Dendritic cell treated with granulocyte-macrophage colony-stimulating factor and Interleukin-4, amounts not matched to agents 40 ng/mL and 50 ng/mL, for 4 days (primary cell): ENCODE data around the gene CACUL1.
"Not testable (repeated sequence)": the region's sequence is repeated elsewhere in the genome, so short reads cannot be mapped to it uniquely, and the experiment has no call there.

ENCODE experiments used
- H3K27ac Mint-ChIP-seq: one replicate; pipeline ENCODE4 v1.8.0; 2022; ENCODE audit warnings: mild to moderate bottlenecking, mixed read lengths
- H3K27me3 Mint-ChIP-seq: one replicate; pipeline ENCODE4 v1.8.0; 2022; ENCODE audit warnings: mild to moderate bottlenecking, mixed read lengths
- H3K36me3 Mint-ChIP-seq: one replicate; pipeline ENCODE4 v1.8.0; 2022; ENCODE audit warnings: low read depth, mixed read lengths
- H3K4me1 Mint-ChIP-seq: one replicate; pipeline ENCODE4 v1.8.0; 2022; ENCODE audit warnings: low read depth, mixed read lengths
- H3K4me3 Mint-ChIP-seq: one replicate; pipeline ENCODE4 v1.8.0; 2022; ENCODE audit warnings: mild to moderate bottlenecking, moderate library complexity, mixed read lengths
- H3K9me3 Mint-ChIP-seq: one replicate; pipeline ENCODE4 v1.8.0; 2022; ENCODE audit warnings: mixed read lengths
- intact Hi-C: fragments of 100-400 bp; cut with micrococcal nuclease; formaldehyde crosslinking; loops from one replicate; pipeline ENCODE4 v1.15.0; 2022

Gene CACUL1

GRCh38 chr10:118758449-118758848 lies 3.7 kb upstream of the CACUL1 start:
- H3K27ac Mint-ChIP-seq, result no peak overlapping the region
- no peaks in the 10 kb centered on the region for H3K9me3 Mint-ChIP-seq
- H3K4me3 Mint-ChIP-seq, result no peak overlapping the region
- H3K36me3 Mint-ChIP-seq, result peaks cover 14% of the 10 kb centered on the region
- intact Hi-C loops, result no loop called here
- peaks cover 19% of the 10 kb centered on the region for H3K4me1 Mint-ChIP-seq
- H3K27me3 Mint-ChIP-seq, result peaks cover 15% of the 10 kb centered on the region

- H3K4me3 Mint-ChIP-seq, result peak overlapping the region; percentile 99
- peaks cover 20% of the 10 kb centered on the region for H3K36me3 Mint-ChIP-seq
- intact Hi-C loops, result loop anchor here (2.0 kb wide), 1 partner anchor 25 kb away; no protein-coding TSS in a partner anchor
- H3K27ac Mint-ChIP-seq, result peak overlapping the region; percentile 92
- H3K9me3 Mint-ChIP-seq, result no peaks in the 10 kb centered on the region
- H3K4me1 Mint-ChIP-seq, result peaks cover 47% of the 10 kb centered on the region
- H3K27me3 Mint-ChIP-seq, result peaks cover 15% of the 10 kb centered on the region
These were observed 578 bp downstream of the CACUL1 start for GRCh38 chr10:118754229-118754555.

- H3K4me3 Mint-ChIP-seq, result peak overlapping the region; percentile 99
- H3K27ac Mint-ChIP-seq, result peak overlapping the region; percentile 92
- peaks cover 25% of the 10 kb centered on the region for H3K36me3 Mint-ChIP-seq
- intact Hi-C loops, result loop anchor here (2.0 kb wide), 1 partner anchor 25 kb away; no protein-coding TSS in a partner anchor
- peaks cover 15% of the 10 kb centered on the region for H3K27me3 Mint-ChIP-seq
- no peaks in the 10 kb centered on the region for H3K9me3 Mint-ChIP-seq
- H3K4me1 Mint-ChIP-seq, result peaks cover 51% of the 10 kb centered on the region
These were observed 1.2 kb downstream of the CACUL1 start for GRCh38 chr10:118753331-118754228.

GRCh38 chr10:118752409-118752808 lies 2.4 kb downstream of the CACUL1 start:
- peaks cover 14% of the 10 kb centered on the region for H3K27me3 Mint-ChIP-seq
- H3K4me1 Mint-ChIP-seq, result peaks cover 60% of the 10 kb centered on the region
- H3K36me3 Mint-ChIP-seq, result peaks cover 36% of the 10 kb centered on the region
- intact Hi-C loops, result no loop called here
- no peak overlapping the region for H3K4me3 Mint-ChIP-seq
- H3K9me3 Mint-ChIP-seq, result no peaks in the 10 kb centered on the region
- no peak overlapping the region for H3K27ac Mint-ChIP-seq

GRCh38 chr10:118751265-118751664 lies 3.5 kb downstream of the CACUL1 start:
- no peaks in the 10 kb centered on the region for H3K9me3 Mint-ChIP-seq
- no peak overlapping the region for H3K27ac Mint-ChIP-seq
- intact Hi-C loops, result no loop called here
- H3K36me3 Mint-ChIP-seq, result peaks cover 43% of the 10 kb centered on the region
- H3K4me1 Mint-ChIP-seq, result peaks cover 68% of the 10 kb centered on the region
- H3K27me3 Mint-ChIP-seq, result peaks cover 9% of the 10 kb centered on the region
- H3K4me3 Mint-ChIP-seq, result no peak overlapping the region

- intact Hi-C loops, result no loop called here
- Mint-ChIP-seq H3K4me1 (peaks cover 74% of the 10 kb centered on the region), H3K27ac (no peak overlapping the region), H3K4me3 (no peak overlapping the region), H3K27me3 (no peaks in the 10 kb centered on the region), H3K9me3 (no peaks in the 10 kb centered on the region), H3K36me3 (peaks cover 28% of the 10 kb centered on the region)
These were observed 6.7 kb downstream of the CACUL1 start for GRCh38 chr10:118748041-118748440.

GRCh38 chr10:118746246-118746645 lies 8.5 kb downstream of the CACUL1 start:
- Mint-ChIP-seq H3K27ac (no peak overlapping the region), H3K27me3 (no peaks in the 10 kb centered on the region), H3K36me3 (peaks cover 23% of the 10 kb centered on the region), H3K4me1 (peaks cover 81% of the 10 kb centered on the region), H3K9me3 (no peaks in the 10 kb centered on the region), H3K4me3 (no peak overlapping the region)
- intact Hi-C loops, result no loop called here

- Mint-ChIP-seq H3K4me1 (peaks cover 78% of the 10 kb centered on the region), H3K36me3 (peaks cover 23% of the 10 kb centered on the region), H3K4me3 (no peak overlapping the region), H3K27ac (peak overlapping the region; percentile 13), H3K9me3 (no peaks in the 10 kb centered on the region), H3K27me3 (no peaks in the 10 kb centered on the region)
- intact Hi-C loops, result no loop called here
These were observed 9.7 kb downstream of the CACUL1 start for GRCh38 chr10:118745056-118745455.

GRCh38 chr10:118744346-118744918 lies 10.3 kb downstream of the CACUL1 start:
- intact Hi-C loops, H3K27ac Mint-ChIP-seq, H3K9me3 Mint-ChIP-seq, H3K4me3 Mint-ChIP-seq, H3K27me3 Mint-ChIP-seq: not testable (repeated sequence)
- H3K4me1 Mint-ChIP-seq, result peaks cover 78% of the 10 kb centered on the region
- H3K36me3 Mint-ChIP-seq, result peaks cover 23% of the 10 kb centered on the region

GRCh38 chr10:118742782-118743181 lies 12.0 kb downstream of the CACUL1 start:
- no peaks in the 10 kb centered on the region for H3K9me3 Mint-ChIP-seq
- H3K4me1 Mint-ChIP-seq, result peaks cover 83% of the 10 kb centered on the region
- H3K36me3 Mint-ChIP-seq, result peaks cover 10% of the 10 kb centered on the region
- H3K27ac Mint-ChIP-seq, result peak overlapping the region; percentile 18
- no peaks in the 10 kb centered on the region for H3K27me3 Mint-ChIP-seq
- no peak overlapping the region for H3K4me3 Mint-ChIP-seq
- intact Hi-C loops, result no loop called here

- intact Hi-C loops, result no loop called here
- no peaks in the 10 kb centered on the region for H3K27me3 Mint-ChIP-seq
- peaks cover 3% of the 10 kb centered on the region for H3K36me3 Mint-ChIP-seq
- peak overlapping the region; percentile 2 for H3K27ac Mint-ChIP-seq
- no peak overlapping the region for H3K4me3 Mint-ChIP-seq
- H3K9me3 Mint-ChIP-seq, result no peaks in the 10 kb centered on the region
- peaks cover 84% of the 10 kb centered on the region for H3K4me1 Mint-ChIP-seq
These were observed 12.7 kb downstream of the CACUL1 start for GRCh38 chr10:118742032-118742431.

GRCh38 chr10:118738406-118738805 lies 16.4 kb downstream of the CACUL1 start:
- intact Hi-C loops, result no loop called here
- H3K27ac Mint-ChIP-seq, result peak overlapping the region; percentile 81
- no peaks in the 10 kb centered on the region for H3K27me3 Mint-ChIP-seq
- H3K4me3 Mint-ChIP-seq, result no peak overlapping the region
- no peaks in the 10 kb centered on the region for H3K9me3 Mint-ChIP-seq
- H3K36me3 Mint-ChIP-seq, result no peaks in the 10 kb centered on the region
- H3K4me1 Mint-ChIP-seq, result peaks cover 64% of the 10 kb centered on the region

GRCh38 chr10:118737603-118738302 lies 17.0 kb downstream of the CACUL1 start:
- H3K27ac Mint-ChIP-seq, result peak overlapping the region; percentile 22
- intact Hi-C loops, result no loop called here
- H3K4me1 Mint-ChIP-seq, result peaks cover 64% of the 10 kb centered on the region
- H3K36me3 Mint-ChIP-seq, result no peaks in the 10 kb centered on the region
- no peak overlapping the region for H3K4me3 Mint-ChIP-seq
- no peaks in the 10 kb centered on the region for H3K9me3 Mint-ChIP-seq
- H3K27me3 Mint-ChIP-seq, result no peaks in the 10 kb centered on the region

GRCh38 chr10:118735294-118735693 lies 19.5 kb downstream of the CACUL1 start:
- H3K9me3 Mint-ChIP-seq, result no peaks in the 10 kb centered on the region
- H3K27ac Mint-ChIP-seq, result no peak overlapping the region
- peaks cover 72% of the 10 kb centered on the region for H3K4me1 Mint-ChIP-seq
- H3K4me3 Mint-ChIP-seq, result no peak overlapping the region
- intact Hi-C loops, result no loop called here
- no peaks in the 10 kb centered on the region for H3K27me3 Mint-ChIP-seq
- H3K36me3 Mint-ChIP-seq, result no peaks in the 10 kb centered on the region
